ENCODE data around the gene RILPL2.
"Not testable (repeated sequence)": the region's sequence is repeated elsewhere in the genome, so short reads cannot be mapped to it uniquely, and the experiment has no call there.

RILPL2 gene

GRCh38 chr12:123388951-123389559, 47.4 kb downstream of the RILPL2 start:
- H3K4me3 ChIP-seq (ENCODE audit: low read depth, low read length), result peak overlapping the region; percentile 69

GRCh38 chr12:123388177-123388950, 48.1 kb downstream of the RILPL2 start:
- H3K4me3 ChIP-seq (ENCODE audit: low read depth, low read length), result peak overlapping the region; percentile 63
- no peak for TF ChIP-seq CTCF (IDR thresholded peaks at IDR 0.05; ENCODE audit: low read depth, low read length)

More at GRCh38 chr12:123388951-123389559, 47.4 kb downstream of the RILPL2 start:
- no peak for TF ChIP-seq CTCF (IDR thresholded peaks at IDR 0.05; ENCODE audit: low read depth, low read length)

- peak overlapping the region; percentile 63 for H3K4me3 ChIP-seq (ENCODE audit: low read depth, low read length)
- TF ChIP-seq CTCF (IDR thresholded peaks at IDR 0.05; ENCODE audit: low read depth, low read length), result no peak
These were observed 48.8 kb downstream of the RILPL2 start for GRCh38 chr12:123387508-123388176.

- H3K4me3 ChIP-seq (ENCODE audit: low read depth, low read length), result not testable (repeated sequence)
These were observed 50.9 kb downstream of the RILPL2 start for GRCh38 chr12:123385536-123385935.

GRCh38 chr12:123384994-123385376, 51.5 kb downstream of the RILPL2 start:
- H3K4me3 ChIP-seq (ENCODE audit: low read depth, low read length), result peak overlapping the region; percentile 89
- no peak for TF ChIP-seq CTCF (IDR thresholded peaks at IDR 0.05; ENCODE audit: low read depth, low read length)

GRCh38 chr12:123384318-123384993, 52.0 kb downstream of the RILPL2 start:
- H3K4me3 ChIP-seq (ENCODE audit: low read depth, low read length), result peak overlapping the region; percentile 89
- TF ChIP-seq CTCF (IDR thresholded peaks at IDR 0.05; ENCODE audit: low read depth, low read length), result no peak

- no peak overlapping the region for H3K4me3 ChIP-seq (ENCODE audit: low read depth, low read length)
- no peak for TF ChIP-seq CTCF (IDR thresholded peaks at IDR 0.05; ENCODE audit: low read depth, low read length)
These were observed 53.8 kb downstream of the RILPL2 start for GRCh38 chr12:123382684-123383083.
